Naive thymus-derived CD4-positive, alpha-beta T cell (primary cell): ENCODE data around the gene GATA2. TPM values are rescaled to one million over a fixed set of nuclear protein-coding genes. Genes with fewer than 3 reads are reported as not detected.

Experiments
- ATAC-seq: fragments of 150-1000 bp; cut with Tn5 transposase; 2 replicates; pipeline ENCODE4 v1.10.0; 2021; ENCODE audit warnings: mild to moderate bottlenecking, moderate library complexity
- CTCF ChIA-PET: fragments of 350-600 bp; sonication (Branson Sonifier 250); formaldehyde crosslinking; loops from one replicate; lab custom pipeline; 2021; ENCODE audit warnings: antibody characterized with exemption; lab: Charles Lee
- POLR2A ChIA-PET: fragments of 350-600 bp; sonication (Branson Sonifier 250); formaldehyde crosslinking; loops from one replicate; lab custom pipeline; 2021; ENCODE audit warnings: antibody characterized with exemption, inconsistent platforms; lab: Charles Lee
- DNase-seq, 9 donors: peaks; one replicate each; pipeline versions ENCODE4 v3.0.0 to v3.0.0-alpha.2; 2020 to 2022; ENCODE audit warnings: mixed read lengths in 1 of 9
- H3K27ac ChIP-seq: one replicate; pipeline ENCODE4 v1.7.0; 2013; ENCODE audit warnings: mild to moderate bottlenecking, low read depth, low read length, moderate library complexity
- H3K27me3 ChIP-seq, 2 donors: one replicate each; pipeline ENCODE4 v1.7.0; 2013; ENCODE audit warnings: low read length in 2 of 2, mild to moderate bottlenecking in 2 of 2, moderate library complexity in 2 of 2; ENCODE audit not compliant: control insufficient read depth in 2 of 2, insufficient read depth in 2 of 2
- H3K36me3 ChIP-seq, 3 experiments: 1 replicate in 2 of 3; 2 replicates in 1 of 3; pipeline ENCODE4 v1.7.0; 2013; ENCODE audit warnings: low read length in 3 of 3, mild to moderate bottlenecking in 3 of 3, moderate library complexity in 1 of 3; ENCODE audit not compliant: insufficient read depth in 3 of 3, control insufficient read depth in 2 of 3
- H3K4me1 ChIP-seq, 2 donors: one replicate each; pipeline ENCODE4 v1.7.0; 2013; ENCODE audit warnings: low read length in 2 of 2, mild to moderate bottlenecking in 2 of 2, moderate library complexity in 1 of 2; ENCODE audit not compliant: control insufficient read depth in 2 of 2, insufficient read depth in 2 of 2
- H3K4me3 ChIP-seq: 2 replicates; pipeline ENCODE4 v1.7.0; 2013; ENCODE audit warnings: mild to moderate bottlenecking, low read length
- H3K9me3 ChIP-seq, 3 experiments: 1 replicate in 2 of 3; 2 replicates in 1 of 3; pipeline ENCODE4 v1.7.0; 2013; ENCODE audit warnings: low read length in 3 of 3; ENCODE audit not compliant: control insufficient read depth in 2 of 3
- H3K27ac Mint-ChIP-seq, 9 donors: one replicate each; pipeline ENCODE4 v1.8.0; 2020 to 2022; ENCODE audit warnings: mixed read lengths in 9 of 9, mild to moderate bottlenecking in 8 of 9, moderate library complexity in 5 of 9, inconsistent platforms in 2 of 9
- H3K27me3 Mint-ChIP-seq, 5 donors: one replicate each; pipeline ENCODE4 v1.8.0; 2021 to 2022; ENCODE audit warnings: mixed read lengths in 5 of 5, mild to moderate bottlenecking in 1 of 5
- H3K36me3 Mint-ChIP-seq, 5 donors: one replicate each; pipeline ENCODE4 v1.8.0; 2020 to 2022; ENCODE audit warnings: mixed read lengths in 5 of 5, mild to moderate bottlenecking in 3 of 5, inconsistent platforms in 1 of 5
- H3K4me1 Mint-ChIP-seq, 7 donors: one replicate each; pipeline ENCODE4 v1.8.0; 2020 to 2022; ENCODE audit warnings: mixed read lengths in 7 of 7, mild to moderate bottlenecking in 3 of 7, inconsistent platforms in 1 of 7
- H3K4me3 Mint-ChIP-seq, 10 donors: one replicate each; pipeline ENCODE4 v1.8.0; 2020 to 2022; ENCODE audit warnings: mild to moderate bottlenecking in 10 of 10, mixed read lengths in 10 of 10, moderate library complexity in 6 of 10, inconsistent platforms in 2 of 10
- H3K9me3 Mint-ChIP-seq, 11 donors: one replicate each; pipeline ENCODE4 v1.8.0; 2020 to 2022; ENCODE audit warnings: mixed read lengths in 11 of 11, mild to moderate bottlenecking in 4 of 11, inconsistent platforms in 1 of 11, moderate library complexity in 1 of 11
- intact Hi-C, 2 donors: fragments of 100-400 bp; cut with micrococcal nuclease; formaldehyde crosslinking; loops; one replicate each; pipeline ENCODE4 v1.15.1; 2023
- polyA plus RNA-seq, 2 donors: library from polyadenylated mRNA; unstranded; fragments of 300-500 nt; fragmentation: Illumina TruSeq; gene quantifications; one replicate each; pipeline ENCODE4 v1.2.3, GENCODE V29; 2021
- total RNA-seq, 6 experiments: library from RNA in 5 of 6; stranded (reverse) in 5 of 6; gene quantifications; 1 replicate in 5 of 6; 2 replicates in 1 of 6; pipeline ENCODE4 v1.2.3 and lab custom pipeline; 2021 to 2026

The GATA2 gene
- total and polyA plus RNA-seq, 7 experiments from 2014 or later: 0.30 to 70.9 (median 14.0) TPM; not detected in 4

- Histone ChIP-seq H3K27me3 (peaks cover 3 to 13% of the 10 kb centered on the region in 2 donors), H3K27ac (no peak overlapping the region), H3K4me3 (no peak overlapping the region), H3K36me3 (no peaks in the 10 kb centered on the region), H3K4me1 (no peaks in the 10 kb centered on the region), H3K9me3 (no peaks in the 10 kb centered on the region)
- ChIA-PET CTCF (no interaction called here), POLR2A (no interaction called here)
- Mint-ChIP-seq H3K9me3 (peaks cover 0 to 2% (median 0%) of the 10 kb centered on the region in 11 donors), H3K4me3 (no peak overlapping the region), H3K27ac (no peak overlapping the region), H3K4me1 (peaks cover 0 to 13% (median 11%) of the 10 kb centered on the region in 7 donors), H3K27me3 (peaks cover 29 to 51% (median 36%) of the 10 kb centered on the region in 5 donors), H3K36me3 (peaks cover 0 to 6% (median 0%) of the 10 kb centered on the region in 5 donors)
- ATAC-seq (no peak), DNase-seq (no peak)
- intact Hi-C loops: no loop called here
These were observed 56.8 kb downstream of the GATA2 start for GRCh38 chr3:128436214-128436613.

DNA sequence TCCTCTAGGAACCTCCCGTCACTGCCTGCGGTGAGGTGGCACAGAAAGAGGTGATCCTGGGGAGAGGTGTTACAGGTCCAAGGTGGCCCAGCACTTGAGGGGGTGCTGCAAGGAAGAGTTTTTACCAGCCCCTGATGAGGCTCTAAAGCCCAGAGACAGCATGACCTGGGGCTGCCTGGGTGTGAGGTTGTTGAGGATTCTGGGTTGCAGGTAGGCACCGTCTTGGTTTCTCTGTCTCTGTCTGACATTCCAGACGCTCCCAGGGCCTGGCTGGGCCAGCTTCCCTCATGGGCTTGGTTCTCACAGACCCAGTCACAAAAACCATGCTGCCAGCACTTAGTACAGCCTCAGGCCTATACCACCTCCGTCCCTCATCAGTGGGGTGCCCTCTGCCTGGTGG lies 57.4 kb downstream of the GATA2 start:
- peaks cover 34 to 57% (median 42%) of the 10 kb centered on the region in 5 donors for H3K27me3 Mint-ChIP-seq
- peaks cover 0 to 13% (median 11%) of the 10 kb centered on the region in 7 donors for H3K4me1 Mint-ChIP-seq

GRCh38 chr3:128435058-128435457 lies 57.9 kb downstream of the GATA2 start:
- Mint-ChIP-seq H3K27ac (no peak overlapping the region), H3K27me3 (peaks cover 36 to 62% (median 44%) of the 10 kb centered on the region in 5 donors), H3K4me3 (no peak overlapping the region), H3K36me3 (peaks cover 0 to 6% (median 0%) of the 10 kb centered on the region in 5 donors), H3K4me1 (peaks cover 0 to 13% (median 11%) of the 10 kb centered on the region in 7 donors), H3K9me3 (peaks cover 0 to 2% (median 0%) of the 10 kb centered on the region in 11 donors)
- ChIA-PET CTCF (no interaction called here), POLR2A (no interaction called here)
- Histone ChIP-seq H3K27ac (no peak overlapping the region), H3K36me3 (no peaks in the 10 kb centered on the region), H3K4me1 (no peaks in the 10 kb centered on the region), H3K9me3 (no peaks in the 10 kb centered on the region), H3K4me3 (no peak overlapping the region), H3K27me3 (peaks cover 3 to 13% of the 10 kb centered on the region in 2 donors)
- intact Hi-C loops: no loop called here
- DNase-seq: no peak
- no peak for ATAC-seq

More for the DNA sequence above, 57.4 kb downstream of the GATA2 start:
- ATAC-seq (no peak), DNase-seq (no peak)
- Histone ChIP-seq H3K27ac (no peak overlapping the region), H3K9me3 (no peaks in the 10 kb centered on the region), H3K36me3 (no peaks in the 10 kb centered on the region), H3K27me3 (peaks cover 3 to 13% of the 10 kb centered on the region in 2 donors), H3K4me1 (no peaks in the 10 kb centered on the region), H3K4me3 (no peak overlapping the region)
- ChIA-PET POLR2A (no interaction called here), CTCF (no interaction called here)
- Mint-ChIP-seq H3K36me3 (peaks cover 0 to 6% (median 0%) of the 10 kb centered on the region in 5 donors), H3K4me3 (no peak overlapping the region), H3K27ac (no peak overlapping the region), H3K9me3 (peaks cover 0 to 2% (median 0%) of the 10 kb centered on the region in 11 donors)
- intact Hi-C loops: no loop called here

DNA sequence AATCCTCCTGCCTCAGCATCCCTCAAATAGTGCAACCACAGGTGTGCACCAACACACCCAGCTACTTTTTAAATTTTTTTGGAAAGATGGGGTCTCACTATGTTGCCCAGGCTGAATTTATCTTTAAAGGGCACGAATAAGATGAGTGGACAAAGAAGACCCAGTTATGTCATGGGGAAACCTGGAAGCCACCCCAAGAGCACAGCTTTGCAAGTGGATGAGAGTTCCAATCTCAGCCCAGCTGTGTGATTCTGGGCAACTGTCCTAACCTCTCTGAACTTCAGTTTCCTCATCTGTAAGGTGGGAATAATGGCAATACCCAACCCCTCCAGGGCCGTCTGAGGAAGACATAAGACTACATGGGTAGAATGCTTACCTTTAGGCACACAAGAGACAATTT lies 58.5 kb downstream of the GATA2 start:
- H3K9me3 ChIP-seq: no peaks in the 10 kb centered on the region
- no peak for ATAC-seq
- DNase-seq: no peak
- Mint-ChIP-seq H3K27me3 (peaks cover 31 to 64% (median 42%) of the 10 kb centered on the region in 5 donors), H3K9me3 (peaks cover 0 to 2% (median 0%) of the 10 kb centered on the region in 11 donors), H3K36me3 (peaks cover 0 to 6% (median 0%) of the 10 kb centered on the region in 5 donors), H3K27ac (peak overlapping the region in 1 of 9 donors; percentile 66), H3K4me3 (no peak overlapping the region), H3K4me1 (peaks cover 0 to 13% (median 11%) of the 10 kb centered on the region in 7 donors)
- H3K27me3 ChIP-seq: peaks cover 3 to 13% of the 10 kb centered on the region in 2 donors
- ChIA-PET POLR2A (no interaction called here), CTCF (no interaction called here)
- intact Hi-C loops: no loop called here
- H3K4me3 ChIP-seq: no peak overlapping the region
- no peaks in the 10 kb centered on the region for H3K4me1 ChIP-seq
- no peaks in the 10 kb centered on the region for H3K36me3 ChIP-seq
- no peak overlapping the region for H3K27ac ChIP-seq

GRCh38 chr3:128433837-128434165 lies 59.2 kb downstream of the GATA2 start:
- no peak for DNase-seq
- Mint-ChIP-seq H3K4me3 (peak overlapping the region in 2 of 10 donors; percentile 13 to 37), H3K27me3 (peaks cover 28 to 66% (median 36%) of the 10 kb centered on the region in 5 donors), H3K4me1 (peaks cover 0 to 13% (median 11%) of the 10 kb centered on the region in 7 donors), H3K36me3 (peaks cover 0 to 6% (median 0%) of the 10 kb centered on the region in 5 donors), H3K9me3 (peaks cover 0 to 2% (median 0%) of the 10 kb centered on the region in 11 donors), H3K27ac (no peak overlapping the region)
- H3K27ac ChIP-seq: no peak overlapping the region
- CTCF ChIA-PET: no interaction called here
- peaks cover 3 to 13% of the 10 kb centered on the region in 2 donors for H3K27me3 ChIP-seq
- no peak overlapping the region for H3K4me3 ChIP-seq
- POLR2A ChIA-PET: no interaction called here
- intact Hi-C loops: no loop called here
- no peaks in the 10 kb centered on the region for H3K4me1 ChIP-seq
- ATAC-seq: no peak
- H3K9me3 ChIP-seq: no peaks in the 10 kb centered on the region
- H3K36me3 ChIP-seq: no peaks in the 10 kb centered on the region

DNA sequence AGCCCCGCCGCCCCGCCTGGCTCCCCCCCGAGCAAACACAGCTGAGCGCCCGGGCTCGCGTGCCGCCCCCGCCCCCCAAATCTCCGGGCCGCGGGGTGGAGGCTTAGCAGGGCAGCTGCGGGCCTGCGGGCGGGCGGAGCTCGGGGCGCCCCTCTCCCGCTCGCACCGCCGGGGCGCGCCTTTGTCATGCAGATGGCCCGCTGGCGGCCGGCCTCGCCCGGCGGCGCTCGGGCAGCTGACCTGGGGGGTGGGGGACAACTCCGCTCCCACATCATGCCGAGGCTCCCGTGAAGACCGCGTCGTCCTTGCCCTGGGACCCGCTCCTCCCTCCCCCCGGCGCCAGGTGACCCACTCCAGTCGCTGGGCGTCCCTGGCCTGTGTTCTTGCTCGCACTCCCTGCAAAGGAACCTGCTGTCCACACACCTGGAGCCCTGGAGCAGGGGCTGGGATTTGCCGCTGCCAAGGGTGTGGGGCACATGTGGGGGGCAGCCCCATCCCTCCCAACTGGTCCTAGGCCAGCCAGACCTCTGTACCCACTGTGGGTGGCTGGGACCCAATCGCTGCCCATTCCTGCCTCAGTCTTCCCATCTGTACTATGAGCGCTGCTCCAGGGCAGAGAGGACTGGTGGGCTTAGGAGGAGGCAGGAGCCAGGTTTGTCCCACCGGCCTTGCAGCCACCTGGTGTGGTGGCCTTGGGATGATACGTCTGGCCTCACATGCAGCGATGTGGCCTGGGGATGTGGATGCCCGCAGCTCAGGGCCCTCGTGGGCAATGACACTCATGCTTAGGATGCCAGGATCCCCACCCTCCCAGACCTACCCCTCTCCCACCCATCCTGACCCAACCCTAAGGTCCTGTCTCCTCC lies 59.8 kb downstream of the GATA2 start:
- CTCF ChIA-PET: no interaction called here
- DNase-seq: no peak

More for the DNA sequence above, 59.8 kb downstream of the GATA2 start:
- intact Hi-C loops: no loop called here
- no peak overlapping the region for H3K4me3 ChIP-seq
- POLR2A ChIA-PET: interaction anchor here (0.7 kb wide), 1 partner anchor 8 kb away, joined by 3 read pairs; no protein-coding TSS in a partner anchor
- peaks cover 3 to 13% of the 10 kb centered on the region in 2 donors for H3K27me3 ChIP-seq
- no peak overlapping the region for H3K27ac ChIP-seq
- peaks cover 0 to 2% (median 0%) of the 10 kb centered on the region in 11 donors for H3K9me3 Mint-ChIP-seq
- ATAC-seq: no peak
- H3K36me3 Mint-ChIP-seq: peaks cover 0 to 6% (median 0%) of the 10 kb centered on the region in 5 donors
- peaks cover 34 to 67% (median 39%) of the 10 kb centered on the region in 5 donors for H3K27me3 Mint-ChIP-seq
- no peaks in the 10 kb centered on the region for H3K4me1 ChIP-seq
- H3K27ac Mint-ChIP-seq: peak overlapping the region in 1 of 9 donors; percentile 72
- peaks cover 0 to 13% (median 11%) of the 10 kb centered on the region in 7 donors for H3K4me1 Mint-ChIP-seq
- no peaks in the 10 kb centered on the region for H3K9me3 ChIP-seq
- H3K36me3 ChIP-seq: no peaks in the 10 kb centered on the region
- peak overlapping the region in 4 of 10 donors; percentile 13 to 71 (median 46) for H3K4me3 Mint-ChIP-seq
